ENCODE results near the gene DHRS12.

GRCh38 chr13:51739027-51739764 is 64.8 kb downstream of the DHRS12 start:
- TF ChIP-seq CTCF (IDR thresholded peaks at IDR 0.05; ENCODE audit: low read depth, low read length) (no peak), EZH2phosphoT487 (IDR thresholded peaks at IDR 0.05; ENCODE audit: low read depth) (no peak)

Measured in OCI-LY3 (cell line).